RPMI7951 (cell line): ENCODE results near the gene MOCOS. TPM values are rescaled to one million over a fixed set of nuclear protein-coding genes. Genes with fewer than 3 reads are reported as not detected.

Source experiments
- DNase-seq: peaks from one replicate; pipeline ENCODE4 v3.0.0-alpha.2; 2012; ENCODE audit warnings: low read depth
- total RNA-seq: library from RNA; depleted of rRNA; stranded (reverse); fragments of >200 nt; shearing (Covaris generic); gene quantifications from 2 replicates; pipeline ENCODE4 v1.2.3, GENCODE V29; 2014

MOCOS gene
- total RNA-seq, 1 experiment from 2014 or later, result 4.9 TPM

GRCh38 chr18:36273347-36273746 lies 86.0 kb downstream of the MOCOS start:
- no peak for DNase-seq

- DNase-seq, result peak; percentile 31
These were observed 86.9 kb downstream of the MOCOS start for GRCh38 chr18:36274083-36274715.

- DNase-seq, result no peak
These were observed 88.3 kb downstream of the MOCOS start for GRCh38 chr18:36275561-36275960.

GRCh38 chr18:36279001-36279400 lies 91.7 kb downstream of the MOCOS start:
- DNase-seq, result no peak

- DNase-seq, result peak; percentile 17
These were observed 94.6 kb downstream of the MOCOS start for GRCh38 chr18:36281936-36282335.

GRCh38 chr18:36283448-36283847 lies 96.2 kb downstream of the MOCOS start:
- DNase-seq, result no peak

GRCh38 chr18:36284268-36284667 lies 97.0 kb downstream of the MOCOS start:
- DNase-seq, result no peak

- peak; percentile 64 for DNase-seq
These were observed 97.5 kb downstream of the MOCOS start for GRCh38 chr18:36284671-36285295.

- DNase-seq, result no peak
These were observed 100.4 kb downstream of the MOCOS start for GRCh38 chr18:36287653-36288052.

- DNase-seq, result no peak
These were observed 101.4 kb downstream of the MOCOS start for GRCh38 chr18:36288689-36289088.

- no peak for DNase-seq
These were observed 106.7 kb downstream of the MOCOS start for GRCh38 chr18:36294031-36294430.

- DNase-seq, result no peak
These were observed 107.9 kb downstream of the MOCOS start for GRCh38 chr18:36295214-36295613.

- no peak for DNase-seq
These were observed 108.6 kb downstream of the MOCOS start for GRCh38 chr18:36295880-36296301.

- DNase-seq, result peak; percentile 75
These were observed 109.5 kb downstream of the MOCOS start for GRCh38 chr18:36296650-36297416.

GRCh38 chr18:36297417-36298125 lies 110.3 kb downstream of the MOCOS start, which contains the start of gene FHOD3:
Gene FHOD3 (plus strand): TSS chr18:36297713. CDS start chr18:36297836, 123 bp downstream.
- DNase-seq, result peak; percentile 82

- DNase-seq, result no peak
These were observed 110.9 kb downstream of the MOCOS start for GRCh38 chr18:36298126-36298741.

- DNase-seq, result no peak
These were observed 111.7 kb downstream of the MOCOS start for GRCh38 chr18:36299015-36299414.

- no peak for DNase-seq
These were observed 112.9 kb downstream of the MOCOS start for GRCh38 chr18:36300211-36300610.

- DNase-seq, result no peak
These were observed 114.6 kb downstream of the MOCOS start for GRCh38 chr18:36301884-36302283.

- DNase-seq, result no peak
These were observed 115.4 kb downstream of the MOCOS start for GRCh38 chr18:36302676-36303075.

GRCh38 chr18:36303211-36303844 lies 116.0 kb downstream of the MOCOS start:
- DNase-seq, result no peak
